HG03025 (cell line): ENCODE measurements around the gene SPANXD.
"Not testable (repeated sequence)": the region's sequence is repeated elsewhere in the genome, so short reads cannot be mapped to it uniquely, and the experiment has no call there.

Experiments
- ATAC-seq: cut with Tn5 transposase; IDR thresholded peaks from one replicate; pipeline ENCODE4 v1.9.1; 2021; ENCODE audit warnings: mild to moderate bottlenecking, moderate library complexity; ENCODE audit not compliant: unreplicated experiment, low FRiP score

The SPANXD gene

GRCh38 chrX:141698639-141699038 is at the start of gene SPANXD:
SPANXD (minus strand) TSS chrX:141698739; CDS start chrX:141698405, 334 bp downstream.
- ATAC-seq, result not testable (repeated sequence)

GRCh38 chrX:141742666-141743065 is 44.1 kb upstream of the SPANXD start:
- ATAC-seq, result no peak

- ATAC-seq, result no peak
Measured at GRCh38 chrX:141736656-141737055, 38.1 kb upstream of the SPANXD start.

GRCh38 chrX:141733371-141733770 is 34.8 kb upstream of the SPANXD start:
- ATAC-seq, result no peak

GRCh38 chrX:141732031-141732430 is 33.5 kb upstream of the SPANXD start:
- no peak for ATAC-seq

- no peak for ATAC-seq
Measured at GRCh38 chrX:141724186-141724585, 25.6 kb upstream of the SPANXD start.

GRCh38 chrX:141714680-141715079 is 16.1 kb upstream of the SPANXD start:
- no peak for ATAC-seq

GRCh38 chrX:141701072-141701471 is 2.5 kb upstream of the SPANXD start:
- no peak for ATAC-seq

- ATAC-seq, result no peak
Measured at GRCh38 chrX:141673946-141674345, 24.6 kb downstream of the SPANXD start.

- ATAC-seq, result no peak
Measured at GRCh38 chrX:141669689-141670088, 28.9 kb downstream of the SPANXD start.

- no peak for ATAC-seq
Measured at GRCh38 chrX:141668371-141668770, 30.2 kb downstream of the SPANXD start.

- ATAC-seq, result no peak
Measured at GRCh38 chrX:141662781-141663180, 35.8 kb downstream of the SPANXD start.

GRCh38 chrX:141652286-141652685 is 46.3 kb downstream of the SPANXD start:
- no peak for ATAC-seq
